Testis (tissue), 2 donors: ENCODE results near the gene EXD3.

Experiments used
- CTCF ChIP-seq, 3 experiments: fragments of 450-650 bp in 2 of 3; fragments of 200-600 bp in 1 of 3; sonication (generic) in 1 of 3; IDR thresholded peaks; one replicate each; pipeline ENCODE4 v1.5.1; 2016 to 2019; ENCODE audit warnings: antibody characterized with exemption in 3 of 3, mild to moderate bottlenecking in 2 of 3, moderate library complexity in 1 of 3
- POLR2A ChIP-seq: fragments of 450-650 bp; IDR thresholded peaks from one replicate; pipeline ENCODE4 v1.6.1; 2017; ENCODE audit warnings: antibody characterized with exemption, mild to moderate bottlenecking, moderate library complexity

GRCh38 chr9:137461663-137462395 lies 38.9 kb upstream of the EXD3 start:
- TF ChIP-seq CTCF (IDR thresholded peaks at IDR 0.05) (no peak), POLR2A (no peak)
